Right lobe of liver (tissue), 4 donors: ENCODE measurements around the gene PTPRT.

Experiments used
- POLR2A ChIP-seq: fragments of 450-650 bp; IDR thresholded peaks from one replicate; pipeline ENCODE4 v1.6.1; 2017; ENCODE audit warnings: antibody characterized with exemption, mild to moderate bottlenecking
- TF ChIP-seq, protein P1 (sequence below), 4 donors: fragments of 200-600 bp in 3 of 4; fragments of 450-650 bp in 1 of 4; IDR thresholded peaks; one replicate each; pipeline versions ENCODE4 v1.5.1 to v1.8.0; 2016 to 2022; ENCODE audit warnings: antibody characterized with exemption in 4 of 4, mild to moderate bottlenecking in 2 of 4
- donor health status: DM: no; HTN: no; CAD: no.
- donor health status: DM: no; HTN: no; CAD: no.
- donor health status: DM: no; HTN: yes; CAD: no.

DNA sequence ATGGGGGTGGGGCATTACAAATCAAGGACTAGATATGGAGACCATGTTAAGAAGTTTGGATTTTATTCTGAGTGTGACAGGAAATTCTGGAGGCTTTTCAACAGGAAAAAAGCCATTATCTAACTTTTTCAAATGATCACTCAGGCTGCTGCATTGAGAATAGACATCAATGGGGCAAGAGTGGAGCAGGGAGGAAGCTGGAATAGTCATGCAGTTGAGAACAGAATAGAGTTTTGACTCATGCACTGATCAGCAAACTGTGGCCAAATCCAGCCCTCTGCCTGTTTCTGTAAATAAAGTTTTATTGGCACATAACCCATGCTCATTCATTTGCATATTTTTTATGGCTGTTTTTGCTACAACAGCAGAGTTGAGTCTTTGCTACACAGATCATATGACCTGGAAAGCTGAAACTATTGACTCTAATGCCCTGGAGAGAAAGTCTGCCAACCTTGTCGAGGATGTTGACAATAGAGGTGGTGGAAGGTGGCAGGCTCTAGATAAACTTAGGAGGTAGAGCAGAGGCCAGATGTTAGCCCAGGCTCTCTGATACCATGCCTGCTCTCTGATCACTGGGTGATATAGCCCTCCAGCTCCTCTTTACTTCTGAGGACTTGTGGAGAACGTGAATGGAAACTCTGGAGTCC, 441.8 kb downstream of the PTPRT start:
- TF ChIP-seq, protein P1, sequence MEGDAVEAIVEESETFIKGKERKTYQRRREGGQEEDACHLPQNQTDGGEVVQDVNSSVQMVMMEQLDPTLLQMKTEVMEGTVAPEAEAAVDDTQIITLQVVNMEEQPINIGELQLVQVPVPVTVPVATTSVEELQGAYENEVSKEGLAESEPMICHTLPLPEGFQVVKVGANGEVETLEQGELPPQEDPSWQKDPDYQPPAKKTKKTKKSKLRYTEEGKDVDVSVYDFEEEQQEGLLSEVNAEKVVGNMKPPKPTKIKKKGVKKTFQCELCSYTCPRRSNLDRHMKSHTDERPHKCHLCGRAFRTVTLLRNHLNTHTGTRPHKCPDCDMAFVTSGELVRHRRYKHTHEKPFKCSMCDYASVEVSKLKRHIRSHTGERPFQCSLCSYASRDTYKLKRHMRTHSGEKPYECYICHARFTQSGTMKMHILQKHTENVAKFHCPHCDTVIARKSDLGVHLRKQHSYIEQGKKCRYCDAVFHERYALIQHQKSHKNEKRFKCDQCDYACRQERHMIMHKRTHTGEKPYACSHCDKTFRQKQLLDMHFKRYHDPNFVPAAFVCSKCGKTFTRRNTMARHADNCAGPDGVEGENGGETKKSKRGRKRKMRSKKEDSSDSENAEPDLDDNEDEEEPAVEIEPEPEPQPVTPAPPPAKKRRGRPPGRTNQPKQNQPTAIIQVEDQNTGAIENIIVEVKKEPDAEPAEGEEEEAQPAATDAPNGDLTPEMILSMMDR (IDR thresholded peaks at IDR 0.05) = no peak
- TF ChIP-seq POLR2A = no peak
